HG03139 (cell line): Measurements from ENCODE around the gene CBX4.
"Not testable (repeated sequence)": the region's sequence is repeated elsewhere in the genome, so short reads cannot be mapped to it uniquely, and the experiment has no call there.

Experiments used
- ATAC-seq: cut with Tn5 transposase; IDR thresholded peaks from one replicate; pipeline ENCODE4 v1.9.1; 2021; ENCODE audit not compliant: unreplicated experiment

The CBX4 gene

DNA sequence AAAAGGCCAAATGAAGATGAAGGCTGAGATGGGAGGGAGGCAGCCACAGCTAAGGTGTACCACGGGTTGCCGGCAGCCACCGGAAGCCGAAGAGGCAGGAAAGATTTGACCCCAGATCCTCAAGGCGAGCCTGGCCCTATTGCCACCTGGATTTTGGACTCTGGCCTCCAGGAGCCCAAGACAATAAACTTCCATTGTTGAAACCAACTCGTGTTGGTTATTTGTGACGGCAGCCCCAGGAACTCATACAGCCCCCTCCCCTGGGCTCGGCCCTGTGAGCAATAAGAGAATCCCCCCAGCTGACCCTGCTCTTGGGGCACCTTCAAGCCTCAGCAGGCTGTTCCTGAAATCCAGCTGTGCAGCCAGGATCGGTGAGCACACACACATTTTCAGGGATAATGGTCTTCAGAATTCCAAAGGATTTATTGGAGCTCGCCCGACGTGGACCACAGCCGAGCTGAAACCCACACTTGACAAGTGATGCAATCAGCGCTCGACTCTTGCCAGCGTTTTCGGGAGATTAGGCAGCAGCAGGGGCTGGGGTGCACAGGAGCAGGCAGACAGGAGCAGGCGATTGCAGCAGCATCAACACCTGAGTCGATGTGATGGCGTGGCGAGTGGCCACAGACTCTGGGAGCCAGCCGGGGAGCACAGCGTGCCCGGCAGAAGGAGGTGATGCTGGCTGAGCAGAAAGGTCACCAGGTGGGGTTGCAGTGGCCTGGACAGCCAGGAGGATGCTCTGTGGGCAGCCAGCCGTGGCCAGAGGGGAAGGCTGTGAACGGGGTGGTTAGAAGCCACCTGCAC, 22.4 kb upstream of the CBX4 start:
- ATAC-seq, result no peak

DNA sequence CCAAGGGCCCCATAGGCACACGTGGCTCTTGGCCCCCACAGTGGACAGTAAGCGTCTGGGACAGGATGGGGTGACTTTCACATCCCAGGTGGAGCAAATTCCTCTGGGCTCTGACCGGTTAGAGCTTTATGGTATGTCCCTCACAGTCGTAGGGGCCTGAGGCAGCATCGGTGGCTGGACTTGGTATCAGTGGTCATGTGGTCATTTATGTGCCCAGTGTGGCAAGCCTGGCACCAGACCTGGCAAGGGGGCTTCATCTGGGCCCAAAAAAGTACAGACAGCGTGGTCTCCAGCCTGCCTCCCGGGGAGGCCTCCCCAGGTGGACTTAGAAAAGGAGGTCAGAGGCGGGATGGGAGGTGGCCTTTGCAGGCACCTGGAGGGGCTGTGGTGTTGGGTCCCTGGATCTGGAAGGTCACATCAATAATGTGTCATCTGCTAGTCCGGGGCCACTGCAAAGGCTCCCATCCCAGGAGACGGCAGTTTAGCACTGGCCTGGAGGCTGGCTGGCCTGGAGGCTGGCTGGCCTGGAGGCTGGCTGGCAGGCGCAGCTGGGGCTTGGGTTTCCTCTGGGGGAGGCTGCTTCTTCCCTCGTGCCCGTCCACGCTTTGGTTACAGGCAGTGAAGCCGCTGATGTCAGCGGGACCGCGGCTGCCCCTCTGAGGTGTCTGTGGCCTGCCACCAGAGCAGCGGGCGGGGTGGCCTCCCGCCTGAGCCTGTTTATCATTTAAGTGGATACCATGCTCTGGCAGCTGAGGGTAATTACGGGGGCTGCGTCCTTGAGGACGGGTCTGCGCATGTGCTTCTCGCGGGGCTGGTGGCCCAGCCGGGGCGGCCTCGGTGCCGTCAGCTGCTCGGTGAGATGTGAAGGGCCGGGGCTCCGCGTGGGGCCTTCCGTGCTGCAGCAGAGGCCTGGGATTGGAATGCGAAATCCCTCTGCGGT, 20.7 kb upstream of the CBX4 start:
- ATAC-seq, result no peak

DNA sequence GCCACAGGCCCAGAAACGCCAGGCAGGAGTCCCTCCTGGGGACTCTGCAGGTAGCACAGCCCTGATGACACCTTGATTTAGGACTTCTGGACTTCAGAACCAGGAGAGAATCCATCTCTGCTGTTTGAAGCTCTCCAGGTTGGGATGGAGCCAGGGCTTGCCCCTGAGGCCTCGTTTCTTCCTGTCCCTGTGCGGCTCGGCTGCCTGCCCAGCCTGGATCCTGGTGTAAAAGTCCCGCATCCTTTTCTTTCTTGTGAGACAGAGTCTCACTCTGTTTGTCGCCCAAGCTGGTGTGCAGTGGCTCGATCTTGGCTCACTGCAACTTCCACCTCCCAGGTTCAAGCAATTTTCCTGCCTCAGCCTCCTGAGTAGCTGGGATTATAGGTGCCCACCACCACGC, 17.9 kb upstream of the CBX4 start:
- no peak for ATAC-seq

DNA sequence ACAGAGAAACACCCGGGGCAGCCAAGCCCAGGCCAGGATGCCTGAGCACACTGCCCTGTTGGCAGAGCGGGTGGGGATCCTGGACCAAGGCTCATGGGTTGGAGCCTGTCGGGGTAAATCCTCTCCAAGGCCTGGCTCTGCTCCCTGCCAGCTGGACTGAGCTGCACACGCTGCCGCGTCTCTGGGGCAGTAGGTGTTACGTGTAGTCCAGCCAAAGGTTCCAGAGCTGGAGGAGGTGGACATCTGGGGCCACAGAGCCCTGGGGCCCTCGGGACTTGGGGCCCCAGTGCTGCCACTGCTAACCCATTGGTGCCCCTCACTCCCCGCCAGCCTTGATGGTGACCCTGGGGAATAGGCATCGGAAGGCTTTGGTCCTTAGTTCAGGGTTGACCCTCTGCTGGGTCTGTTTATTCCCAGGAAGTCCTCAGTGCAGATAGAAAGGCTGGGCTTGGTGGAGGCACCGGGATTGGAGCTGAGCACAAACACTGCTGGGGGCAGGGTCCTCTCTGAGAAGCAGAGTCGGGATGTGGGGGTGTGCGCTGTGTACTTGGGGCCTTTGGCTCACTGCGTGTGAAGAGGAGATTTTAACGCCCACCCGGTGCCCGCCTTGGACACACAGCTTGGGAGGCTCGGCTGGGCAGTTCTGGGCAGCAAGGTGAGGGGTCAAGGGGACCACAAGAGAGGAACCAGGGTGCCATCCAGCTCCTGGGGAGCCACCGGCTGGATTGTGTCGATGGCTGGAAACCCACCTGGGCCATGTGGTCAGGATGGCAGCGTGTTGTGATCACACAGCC, 16.3 kb upstream of the CBX4 start:
- ATAC-seq, result no peak

DNA sequence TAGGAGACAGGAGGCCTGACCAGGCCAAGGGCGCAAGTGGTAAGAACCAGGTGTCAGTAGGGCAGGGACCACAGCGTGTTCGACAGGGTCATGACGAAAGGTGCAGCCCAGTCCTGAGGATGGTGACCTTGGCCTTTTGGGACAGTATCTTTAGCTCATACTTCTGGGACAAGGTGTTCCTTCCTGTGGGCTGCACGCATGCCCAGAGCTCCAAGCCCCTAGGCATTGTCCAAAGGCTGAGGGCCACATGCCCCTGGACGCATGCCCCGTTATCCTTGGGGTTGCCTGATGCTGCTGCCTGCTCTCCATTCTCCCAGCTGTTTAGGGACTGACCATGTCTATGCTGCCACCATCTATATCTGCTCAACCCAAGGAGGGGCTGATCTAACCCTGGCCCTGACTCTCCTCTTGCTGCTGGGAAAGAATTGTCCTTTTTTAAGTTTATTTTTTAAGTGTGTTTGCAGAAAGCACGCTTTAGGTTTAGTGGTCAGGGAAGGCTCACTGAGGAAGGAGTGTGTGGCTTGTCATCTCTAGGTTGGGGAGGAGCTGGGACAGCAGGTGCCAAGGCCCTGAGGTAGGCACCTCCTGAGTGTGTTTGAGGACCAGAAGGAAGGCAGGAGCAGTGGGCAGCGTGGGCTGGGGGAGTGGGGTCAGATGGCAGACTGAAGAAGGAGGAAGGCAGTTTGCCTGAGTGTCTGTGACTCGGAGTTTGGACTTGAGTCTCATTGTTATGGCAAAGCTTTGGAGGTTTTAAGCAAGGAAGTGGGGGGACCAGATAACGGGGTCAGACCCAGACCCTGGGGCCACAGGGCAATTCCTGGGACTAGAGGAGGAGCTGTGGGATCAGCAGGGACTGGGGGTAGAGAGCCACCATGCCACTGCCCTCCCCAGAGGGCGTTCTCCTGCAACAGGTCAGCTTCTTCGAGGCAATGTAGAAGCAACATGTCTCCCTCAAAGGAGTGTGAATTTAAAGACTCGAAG, 15.1 kb upstream of the CBX4 start:
- no peak for ATAC-seq

DNA sequence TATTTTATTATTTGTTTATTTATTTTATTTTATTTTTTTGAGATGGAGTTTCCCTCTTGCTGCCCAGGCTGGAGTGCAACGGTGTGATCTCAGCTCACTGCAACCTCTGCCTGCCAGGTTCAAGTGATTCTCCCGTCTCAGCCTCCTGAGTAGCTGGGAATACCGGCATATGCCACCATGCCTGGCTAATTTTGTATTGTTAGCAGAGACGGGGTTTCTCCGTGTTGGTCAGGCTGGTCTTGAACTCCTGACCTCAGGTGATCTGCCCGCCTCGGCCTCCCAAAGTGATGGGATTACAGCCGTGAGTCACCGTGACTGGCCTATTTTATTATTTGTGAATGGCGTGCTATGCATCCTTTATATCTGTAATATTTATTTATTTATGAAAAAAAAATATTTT, 13.9 kb upstream of the CBX4 start:
- not testable (repeated sequence) for ATAC-seq

DNA sequence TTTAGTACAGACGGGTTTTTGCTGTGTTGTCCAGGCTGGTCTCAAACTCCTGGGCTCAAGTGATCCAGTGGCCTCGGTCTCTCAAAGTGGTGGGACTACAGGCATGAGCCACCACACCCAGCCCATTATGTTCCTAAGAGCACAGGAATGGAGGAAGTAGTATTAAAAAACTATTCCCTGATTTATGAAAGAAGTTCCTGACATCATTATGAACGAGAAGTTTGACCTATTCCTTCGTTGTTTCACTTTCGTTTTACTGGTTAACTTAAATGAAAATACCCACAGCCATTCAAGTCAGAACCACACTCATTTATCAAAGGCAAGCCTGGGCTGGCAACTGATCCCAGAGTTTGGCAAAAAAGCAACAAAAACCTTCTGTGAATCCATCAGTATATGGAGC, 13.5 kb upstream of the CBX4 start:
- ATAC-seq, result no peak

DNA sequence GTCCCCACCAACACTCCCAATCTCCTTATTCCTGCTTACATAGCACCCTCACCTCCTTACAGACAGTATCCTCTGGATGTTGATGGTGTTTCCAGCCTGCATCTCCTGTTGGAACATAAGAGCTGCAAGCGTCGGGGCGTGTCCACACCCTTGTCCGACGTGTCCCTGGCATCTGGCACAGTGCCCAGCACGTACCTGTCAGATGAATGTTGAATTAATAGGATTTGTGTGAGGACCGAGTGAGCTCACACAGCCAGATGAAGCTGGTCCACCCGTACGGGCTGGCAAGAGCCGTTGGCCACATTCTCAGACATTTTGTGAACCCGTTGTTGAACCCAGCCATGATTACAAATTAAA, 12.2 kb upstream of the CBX4 start:
- ATAC-seq, result no peak

DNA sequence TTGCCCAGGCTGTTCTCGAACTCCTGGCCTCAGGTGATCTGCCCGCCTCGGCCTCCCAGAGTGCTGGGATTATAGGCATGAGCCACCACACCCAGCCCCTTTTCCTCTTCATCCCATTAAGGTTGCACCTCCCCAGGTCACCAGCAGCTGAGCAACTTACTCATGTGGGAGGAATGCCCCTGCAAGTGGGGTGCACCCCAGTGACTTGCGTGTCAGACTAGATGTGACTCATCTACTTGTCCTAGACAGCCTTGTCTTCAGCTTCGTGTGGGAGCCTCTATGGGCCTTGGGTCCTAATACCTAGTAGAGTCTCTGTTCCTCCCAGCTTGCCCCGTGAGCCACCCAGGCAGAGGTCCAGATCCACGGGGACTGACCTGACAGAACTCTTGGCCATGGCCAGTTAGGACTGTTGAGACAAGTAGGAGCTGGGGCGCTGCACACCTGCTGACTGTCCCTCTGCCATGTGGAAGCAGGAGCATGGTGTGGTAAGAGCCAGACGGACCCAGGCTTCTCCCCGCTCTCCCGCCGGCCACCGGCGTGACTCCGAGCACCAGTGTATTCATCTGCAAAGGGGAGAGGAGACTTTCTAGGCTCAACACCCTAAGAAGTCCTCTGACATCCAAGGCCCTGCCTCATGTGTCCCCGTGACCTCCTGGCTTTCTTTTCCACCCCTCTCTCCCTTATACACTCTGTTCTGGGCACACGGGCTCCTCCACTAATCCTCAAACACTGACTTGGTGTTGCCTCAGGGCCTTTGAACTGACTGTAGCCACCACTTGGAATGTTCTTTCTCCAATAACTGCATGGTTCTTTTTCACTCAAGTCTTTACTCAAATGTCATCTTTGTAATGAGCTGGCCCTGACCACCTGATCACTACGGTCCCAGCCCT, 11.6 kb upstream of the CBX4 start:
- no peak for ATAC-seq

DNA sequence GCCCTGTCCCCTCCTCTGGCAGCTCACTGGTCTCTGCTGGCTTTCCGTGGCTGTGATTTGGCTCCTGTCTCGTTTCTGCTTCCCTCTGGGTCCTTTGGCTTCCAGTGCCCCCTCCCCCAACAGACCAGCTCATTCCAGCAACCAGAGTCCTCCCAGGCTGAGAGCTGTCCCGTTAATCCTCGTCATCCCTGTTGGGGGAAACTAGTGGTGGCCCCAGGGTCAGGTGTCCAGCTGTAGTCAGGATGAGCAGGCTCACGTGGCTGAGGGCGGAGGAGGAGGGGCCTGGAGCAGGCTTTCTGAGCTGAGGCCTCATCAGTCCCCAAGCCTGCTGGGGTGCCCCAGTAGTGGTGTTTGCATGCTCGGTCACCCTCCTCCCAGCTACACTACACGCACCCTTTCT, 10.7 kb upstream of the CBX4 start:
- no peak for ATAC-seq

DNA sequence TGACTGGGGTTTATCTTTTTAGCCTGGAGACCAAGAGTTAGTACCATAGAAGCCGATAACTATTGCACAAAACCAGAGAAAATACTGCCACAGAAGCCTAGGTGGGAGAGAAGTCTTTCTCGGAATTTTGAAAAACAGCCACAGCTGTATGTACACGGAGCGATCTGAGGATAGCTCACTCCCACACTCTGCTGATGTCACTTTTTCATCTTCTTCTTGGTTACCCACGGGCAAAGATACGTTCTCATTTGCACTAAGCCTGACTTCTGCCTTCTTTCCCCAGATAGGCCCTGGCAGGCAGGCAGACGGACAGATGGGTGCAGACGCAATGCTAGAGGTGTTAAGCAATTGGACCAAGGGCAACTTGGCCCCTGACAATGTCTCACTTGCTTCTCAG, 9.1 kb upstream of the CBX4 start:
- no peak for ATAC-seq

DNA sequence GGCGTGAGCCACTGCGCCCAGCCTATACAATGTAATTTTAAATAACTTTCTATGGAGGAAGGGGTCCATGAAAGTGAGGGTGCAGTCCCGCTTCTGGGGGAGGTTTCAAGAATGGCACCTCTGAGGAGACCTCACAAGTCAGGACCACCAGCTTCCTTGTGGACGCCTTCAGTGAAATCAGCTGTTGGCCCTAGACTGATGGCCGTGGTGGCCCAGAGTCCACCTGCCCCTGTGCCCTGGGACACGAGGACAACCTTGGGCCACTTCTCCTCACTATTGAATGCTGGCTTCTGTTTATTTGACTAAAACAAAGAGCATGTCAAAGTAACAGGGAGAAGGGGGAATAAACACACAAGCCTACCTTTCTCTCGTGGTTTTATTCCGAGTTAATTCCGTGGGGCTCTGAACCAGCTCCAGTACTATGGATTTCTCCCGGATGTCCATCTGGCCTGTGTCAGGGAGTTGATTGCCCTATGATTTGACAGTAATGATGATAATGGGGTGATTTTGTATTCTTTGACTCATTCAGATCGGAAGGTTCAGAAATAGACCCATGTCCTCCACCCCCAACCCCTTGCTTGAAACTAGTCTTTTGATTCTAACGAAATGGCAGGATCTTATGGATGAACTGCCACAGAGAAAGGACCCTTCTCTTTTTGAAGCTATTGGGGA, 8.6 kb upstream of the CBX4 start:
- no peak for ATAC-seq

DNA sequence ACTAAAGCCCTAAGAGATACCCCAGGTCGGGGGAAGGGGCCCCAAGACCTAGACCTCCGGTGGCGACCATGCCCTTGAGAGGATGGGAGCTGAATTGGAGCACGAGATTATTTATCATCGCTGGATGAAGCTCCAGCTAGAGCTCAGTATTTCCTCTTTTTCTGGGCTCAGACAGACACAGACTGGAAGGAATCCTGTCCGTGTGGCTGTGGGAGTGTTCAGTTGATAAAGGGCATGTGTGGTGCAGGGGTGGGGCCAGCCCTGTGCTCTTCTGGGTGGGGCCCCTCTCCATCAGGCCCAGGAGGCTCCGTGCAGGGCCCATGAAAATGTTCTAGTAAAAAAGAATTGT, 6.3 kb upstream of the CBX4 start:
- no peak for ATAC-seq

DNA sequence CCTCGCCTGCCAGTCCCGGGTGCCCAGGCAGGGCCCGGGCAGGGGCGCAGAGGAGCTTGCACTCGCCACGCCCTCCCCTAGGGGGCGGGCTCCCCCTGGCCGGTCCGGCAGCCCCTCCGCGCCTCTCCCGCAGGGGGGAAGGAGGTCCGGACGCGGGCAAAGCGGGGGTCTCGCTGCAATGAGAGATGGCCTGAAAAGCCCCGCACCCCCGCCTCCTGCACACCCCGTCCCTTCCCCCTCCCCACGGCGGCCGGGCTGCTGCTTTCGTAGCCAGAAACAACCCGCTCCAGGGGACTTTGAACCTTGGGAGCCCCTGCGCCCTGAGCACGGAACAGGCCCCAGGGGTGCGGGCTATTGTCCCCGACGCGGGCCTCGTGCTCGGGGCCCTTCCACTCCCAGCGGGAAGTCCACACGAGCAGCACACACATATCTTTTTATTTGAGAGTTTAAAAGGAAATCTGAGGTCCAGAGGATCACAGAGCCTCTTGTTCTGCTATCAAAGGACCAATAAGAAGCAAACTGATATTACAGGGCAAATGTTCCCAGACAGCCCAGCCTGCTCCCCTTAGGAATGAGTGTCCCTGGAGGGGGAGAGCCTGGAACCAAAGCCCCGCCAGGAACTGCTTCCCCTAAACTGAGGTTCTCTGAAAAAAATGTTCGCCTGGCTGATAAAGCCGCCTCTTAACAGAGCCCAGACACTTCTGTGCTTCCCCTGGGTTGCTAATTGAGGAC, 5.8 kb upstream of the CBX4 start:
- no peak for ATAC-seq

DNA sequence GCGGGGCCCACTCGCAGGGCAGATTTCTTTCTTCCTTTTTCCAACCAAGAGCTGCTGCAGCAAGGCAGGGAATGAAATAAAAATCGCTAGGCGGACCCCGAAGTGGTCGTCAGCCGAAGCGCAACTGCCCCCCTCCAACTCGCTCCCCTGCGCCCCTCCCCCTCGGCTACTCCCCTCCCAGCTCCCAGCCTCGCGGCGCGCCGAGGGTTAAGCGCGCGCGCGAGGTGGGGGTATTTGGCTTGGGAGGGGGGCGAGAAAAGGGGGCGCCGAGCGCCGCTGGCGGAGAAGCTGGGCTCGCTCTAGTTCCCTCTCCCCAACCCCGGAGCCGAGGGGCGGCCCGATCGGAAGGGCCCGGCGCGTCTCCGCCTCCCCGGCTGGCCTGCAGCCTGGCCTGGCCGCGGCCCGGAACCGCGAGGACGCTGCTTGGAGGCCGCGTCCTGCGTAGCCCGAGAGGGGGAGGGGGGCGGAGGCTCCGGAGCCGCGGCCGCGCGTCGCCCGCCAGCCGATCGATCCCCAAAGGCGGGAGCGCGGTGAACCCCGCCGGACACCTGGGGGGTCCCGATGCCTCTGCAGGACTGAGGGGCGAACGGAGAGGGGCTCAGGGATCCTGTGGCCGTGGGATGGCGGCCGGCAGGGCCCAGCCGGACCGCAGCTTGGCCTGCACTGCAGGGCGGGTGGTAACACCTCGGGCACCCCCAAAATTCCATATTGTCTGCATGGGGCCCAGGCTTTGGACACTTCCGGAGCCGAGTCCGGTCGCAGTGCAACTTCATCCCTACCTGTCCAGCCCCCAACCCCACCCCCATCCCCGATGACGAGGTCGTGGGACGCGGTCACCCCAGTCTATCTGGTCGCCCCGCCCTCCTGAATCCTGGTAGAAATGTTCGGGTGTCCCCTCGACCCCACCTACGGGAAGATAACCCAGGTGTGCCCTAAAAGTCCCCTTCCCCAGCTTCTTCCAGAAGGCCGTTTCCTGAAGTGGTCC, 4.9 kb upstream of the CBX4 start:
- ATAC-seq, result no peak

DNA sequence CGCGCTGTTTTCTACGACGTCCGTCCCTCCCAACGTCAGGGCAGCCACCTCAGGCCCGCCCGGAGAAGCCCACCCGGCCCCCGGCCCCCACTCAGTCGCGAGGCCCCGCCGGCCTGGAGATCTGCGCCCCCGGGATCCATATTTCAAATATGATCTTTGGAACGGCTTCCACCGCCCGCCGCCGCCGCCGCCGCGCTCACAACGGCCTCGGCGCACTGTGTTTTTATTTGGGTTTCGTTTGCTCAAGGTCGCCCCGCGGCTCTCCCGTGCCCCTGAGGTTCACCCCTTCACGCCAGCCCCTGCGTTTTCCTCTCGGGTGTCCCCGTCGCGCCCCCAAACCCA, 4.2 kb upstream of the CBX4 start:
- no peak for ATAC-seq
